Right lobe of liver (tissue), 6 donors: ENCODE measurements around the gene NKX6-1. TPM values are rescaled to one million over a fixed set of nuclear protein-coding genes. Genes with fewer than 3 reads are reported as not detected.

Source experiments
- ATAC-seq, 4 donors: fragments of 200-7000 bp; cut with Tn5 transposase; one replicate each; pipeline ENCODE4 v1.9.1; 2020; ENCODE audit warnings: mild to moderate bottlenecking in 4 of 4, moderate library complexity in 4 of 4
- DNase-seq, 3 donors: peaks; one replicate each; pipeline ENCODE4 v3.0.0-alpha.2; 2020
- H3K27ac ChIP-seq, 3 donors: fragments of 200-600 bp; one replicate each; pipeline ENCODE4 v1.8.0; 2022
- H3K27me3 ChIP-seq, 2 donors: fragments of 200-600 bp; one replicate each; pipeline ENCODE4 v1.8.0; 2022
- H3K36me3 ChIP-seq, 4 donors: fragments of 200-600 bp; sonication (generic) in 1 of 4; one replicate each; pipeline versions ENCODE4 v1.5.1 to v1.8.0; 2017 to 2022; ENCODE audit warnings: control low read depth in 1 of 4
- H3K4me1 ChIP-seq, 4 donors: fragments of 200-600 bp; sonication (generic) in 1 of 4; one replicate each; pipeline versions ENCODE4 v1.5.1 to v1.8.0; 2017 to 2022; ENCODE audit warnings: control low read depth in 1 of 4
- H3K4me3 ChIP-seq, 3 donors: fragments of 200-600 bp; one replicate each; pipeline ENCODE4 v1.8.0; 2022
- H3K9me3 ChIP-seq, 4 donors: fragments of 200-600 bp; sonication (generic) in 1 of 4; one replicate each; pipeline versions ENCODE4 v1.5.1 to v1.8.0; 2017 to 2022; ENCODE audit warnings: control low read depth in 1 of 4
- POLR2A ChIP-seq: fragments of 450-650 bp; IDR thresholded peaks from one replicate; pipeline ENCODE4 v1.6.1; 2017; ENCODE audit warnings: antibody characterized with exemption, mild to moderate bottlenecking
- WGBS: methylation state at CpG from one replicate; pipeline ENCODE4 v1.1.6; 2018; ENCODE audit warnings: low coverage, low lambda C conversion rate; ENCODE audit not compliant: insufficient coverage; ENCODE audit errors: missing lambda C conversion rate; 5-methylcytosine and 5-hydroxymethylcytosine counted together
- intact Hi-C, 2 donors: fragments of 100-400 bp; cut with DNase I; formaldehyde crosslinking; loops; one replicate each; pipeline versions ENCODE4 v1.11.2 to v1.14.1; 2022
- total RNA-seq, 6 experiments: library from RNA; depleted of rRNA in 2 of 6; stranded (reverse); fragments of >200 nt in 2 of 6; fragmentation: NEBNext Ultra II Directional in 3 of 6; extraction: Animal tissue kit (Norgen Biotek cat#: 25700) in 3 of 6; gene quantifications; one replicate each; pipeline versions ENCODE4 v1.1.0 to v1.2.4, GENCODE V29; 2016 to 2023
- TF ChIP-seq, protein P1 (sequence below), 4 donors: fragments of 200-600 bp in 3 of 4; fragments of 450-650 bp in 1 of 4; IDR thresholded peaks; one replicate each; pipeline versions ENCODE4 v1.5.1 to v1.8.0; 2016 to 2022; ENCODE audit warnings: antibody characterized with exemption in 4 of 4, mild to moderate bottlenecking in 2 of 4
- donor health status: DM: no; HTN: yes; CAD: no.
- donor health status: DM: no; HTN: no; CAD: no.
- donor health status: DM: no; HTN: no; CAD: no.
- donor health status: DM: no; HTN: yes; CAD: no.
- donor health status: DM: no; HTN: yes; CAD: no.

The NKX6-1 gene
- total RNA-seq, 6 experiments from 2014 or later, result not detected

DNA sequence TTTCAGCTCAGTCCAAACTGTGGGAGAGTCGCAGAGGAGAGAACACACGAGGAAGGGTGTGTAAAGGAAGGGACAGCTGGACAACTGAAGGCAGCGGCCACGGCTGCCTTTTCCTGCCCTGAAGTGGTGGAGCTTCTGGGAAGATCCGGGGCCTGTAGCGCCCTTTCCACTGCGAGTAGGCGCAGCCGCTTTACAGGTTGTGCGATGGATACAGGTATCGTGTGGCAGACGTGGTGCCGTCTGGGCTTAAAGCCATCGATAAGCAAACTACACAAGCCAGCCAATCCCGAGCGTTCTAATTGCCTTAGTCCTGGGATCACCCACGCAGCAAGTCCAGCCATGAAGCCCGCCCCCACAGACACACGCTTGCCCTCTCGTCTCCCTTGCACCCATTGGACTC, 15.4 kb downstream of the NKX6-1 start:
- whole genome bisulfite sequencing, result 5% methylated on average over 7 of the region's 20 CpGs
- no peak overlapping the region for H3K4me3 ChIP-seq
- no peak for DNase-seq
- TF ChIP-seq POLR2A, result no peak
- TF ChIP-seq, protein P1, sequence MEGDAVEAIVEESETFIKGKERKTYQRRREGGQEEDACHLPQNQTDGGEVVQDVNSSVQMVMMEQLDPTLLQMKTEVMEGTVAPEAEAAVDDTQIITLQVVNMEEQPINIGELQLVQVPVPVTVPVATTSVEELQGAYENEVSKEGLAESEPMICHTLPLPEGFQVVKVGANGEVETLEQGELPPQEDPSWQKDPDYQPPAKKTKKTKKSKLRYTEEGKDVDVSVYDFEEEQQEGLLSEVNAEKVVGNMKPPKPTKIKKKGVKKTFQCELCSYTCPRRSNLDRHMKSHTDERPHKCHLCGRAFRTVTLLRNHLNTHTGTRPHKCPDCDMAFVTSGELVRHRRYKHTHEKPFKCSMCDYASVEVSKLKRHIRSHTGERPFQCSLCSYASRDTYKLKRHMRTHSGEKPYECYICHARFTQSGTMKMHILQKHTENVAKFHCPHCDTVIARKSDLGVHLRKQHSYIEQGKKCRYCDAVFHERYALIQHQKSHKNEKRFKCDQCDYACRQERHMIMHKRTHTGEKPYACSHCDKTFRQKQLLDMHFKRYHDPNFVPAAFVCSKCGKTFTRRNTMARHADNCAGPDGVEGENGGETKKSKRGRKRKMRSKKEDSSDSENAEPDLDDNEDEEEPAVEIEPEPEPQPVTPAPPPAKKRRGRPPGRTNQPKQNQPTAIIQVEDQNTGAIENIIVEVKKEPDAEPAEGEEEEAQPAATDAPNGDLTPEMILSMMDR (IDR thresholded peaks at IDR 0.05), result no peak
- no peaks in the 10 kb centered on the region for H3K36me3 ChIP-seq
- ATAC-seq, result peak in 2 of 4 donors; percentile 22 to 24
- no peak overlapping the region for H3K27ac ChIP-seq
- peaks cover 0 to 10% (median 0%) of the 10 kb centered on the region in 4 donors for H3K4me1 ChIP-seq
- no peaks in the 10 kb centered on the region for H3K9me3 ChIP-seq
- intact Hi-C loops, result no loop called here
- H3K27me3 ChIP-seq, result peaks cover 2 to 43% of the 10 kb centered on the region in 2 donors

- Histone ChIP-seq H3K27ac (no peak overlapping the region), H3K4me3 (peak overlapping the region in 1 of 3 donors; percentile 24), H3K4me1 (peaks cover 0 to 10% (median 0%) of the 10 kb centered on the region in 4 donors), H3K9me3 (no peaks in the 10 kb centered on the region), H3K27me3 (peaks cover 2 to 43% of the 10 kb centered on the region in 2 donors), H3K36me3 (no peaks in the 10 kb centered on the region)
- intact Hi-C loops, result no loop called here
- WGBS, result 4% methylated on average over 29 of the region's 69 CpGs
- no peak for TF ChIP-seq POLR2A
- TF ChIP-seq, protein P1 (IDR thresholded peaks at IDR 0.05), result peak; percentile 12 to 52 (median 38)
- ATAC-seq, result peak; percentile 59 to 76 (median 70)
- DNase-seq, result peak in 2 of 3 donors; percentile 44 to 63
These were observed 16.2 kb downstream of the NKX6-1 start for GRCh38 chr4:84482564-84483563.

DNA sequence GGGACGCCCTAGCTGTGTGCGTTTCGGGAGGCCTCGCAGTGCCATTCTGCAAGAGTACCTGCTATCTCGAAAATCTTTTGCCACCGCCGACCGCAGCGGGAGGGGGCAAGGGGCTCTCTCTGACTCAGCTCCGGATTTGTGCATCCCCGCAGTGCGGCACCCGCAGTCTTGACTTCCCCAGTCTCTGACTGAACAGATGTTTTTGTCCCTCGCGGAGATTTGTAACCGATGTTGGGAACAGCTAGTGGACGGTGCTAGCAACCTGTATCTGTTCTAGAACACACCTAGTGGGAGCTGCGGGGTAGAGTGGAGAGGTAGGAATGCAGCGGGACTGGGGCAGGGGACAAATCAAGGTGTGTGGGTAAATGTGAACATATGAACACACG, 17.2 kb downstream of the NKX6-1 start:
- intact Hi-C loops, result no loop called here
- Histone ChIP-seq H3K4me3 (no peak overlapping the region), H3K27ac (no peak overlapping the region), H3K36me3 (no peaks in the 10 kb centered on the region), H3K4me1 (peaks cover 0 to 10% (median 0%) of the 10 kb centered on the region in 4 donors), H3K9me3 (no peaks in the 10 kb centered on the region), H3K27me3 (peaks cover 2 to 43% of the 10 kb centered on the region in 2 donors)
- TF ChIP-seq POLR2A, result no peak
- TF ChIP-seq, protein P1 (IDR thresholded peaks at IDR 0.05), result no peak
- 1% methylated on average over 20 of the region's 20 CpGs for WGBS
- ATAC-seq (no peak), DNase-seq (no peak)

DNA sequence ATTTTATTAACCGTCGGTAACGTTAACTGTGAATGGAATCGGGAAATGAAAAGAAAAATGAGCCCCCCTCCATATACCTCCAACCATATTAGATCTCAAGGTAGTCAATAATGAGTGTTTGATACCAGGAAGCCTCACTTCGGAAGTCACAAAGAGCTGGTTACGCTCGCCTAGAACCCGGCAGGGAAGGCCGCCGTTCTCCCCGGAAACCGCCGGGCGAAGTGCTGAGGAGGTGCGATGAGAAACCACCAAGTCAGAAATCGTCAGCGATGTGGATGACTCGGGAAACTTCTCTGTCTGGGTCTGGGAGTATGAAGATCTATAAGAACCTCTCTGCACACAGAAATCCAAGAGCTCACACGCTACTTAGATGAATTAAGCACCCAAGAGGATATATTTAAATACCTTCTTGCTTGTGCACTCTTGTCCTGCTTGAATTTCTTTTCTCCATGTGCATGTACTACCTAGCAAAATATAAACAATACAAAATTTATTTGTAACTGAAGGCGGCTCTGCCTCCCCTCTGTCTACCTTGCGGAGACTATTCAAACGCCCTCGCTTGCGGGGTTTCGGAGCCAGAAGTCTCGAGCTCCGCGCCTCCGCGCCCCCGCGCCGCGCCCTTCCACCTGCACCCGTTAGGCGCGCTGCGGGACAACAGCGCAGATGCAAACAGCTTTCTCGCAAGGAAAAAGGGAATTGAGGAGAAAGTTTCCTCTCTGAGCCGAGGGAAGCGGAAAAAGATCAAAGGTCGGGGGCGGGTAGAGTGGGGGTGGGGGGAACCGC, 17.8 kb downstream of the NKX6-1 start:
- H3K4me3 ChIP-seq, result no peak overlapping the region
- H3K4me1 ChIP-seq, result peaks cover 0 to 10% (median 0%) of the 10 kb centered on the region in 4 donors
- H3K27me3 ChIP-seq, result peaks cover 2 to 42% of the 10 kb centered on the region in 2 donors
- TF ChIP-seq, protein P1 (IDR thresholded peaks at IDR 0.05), result no peak
- no peak for TF ChIP-seq POLR2A
- intact Hi-C loops, result no loop called here
- H3K36me3 ChIP-seq, result no peaks in the 10 kb centered on the region
- no peak for ATAC-seq
- H3K27ac ChIP-seq, result no peak overlapping the region
- 4% methylated on average over 42 of the region's 45 CpGs for WGBS
- DNase-seq, result no peak
- H3K9me3 ChIP-seq, result no peaks in the 10 kb centered on the region
